SK-N-SH (cell line): ENCODE data around the gene ACACB. TPM values are rescaled to one million over a fixed set of nuclear protein-coding genes. Genes with fewer than 3 reads are reported as not detected.

Experiments
- CTCF ChIA-PET: fragments of 300-600, 350-600 bp; formaldehyde crosslinking; extraction: SDS; loops from one replicate; lab custom pipeline; 2021; lab: Yijun Ruan, JAX
- POLR2A ChIA-PET: fragments of 350-600 bp; sonication (Branson Sonifier 250); formaldehyde crosslinking; extraction: SDS; loops from one replicate; lab custom pipeline; 2020; ENCODE audit warnings: antibody characterized with exemption, inconsistent platforms; lab: Yijun Ruan, JAX
- DNase-seq: peaks from one replicate; pipeline ENCODE4 v3.0.0; 2012
- H2AFZ ChIP-seq: fragments of 200-600 bp; sonication (generic); 2 replicates; pipeline ENCODE4 v1.8.1; 2016; ENCODE audit warnings: antibody characterized with exemption, mild to moderate bottlenecking, low read depth
- H3F3A ChIP-seq: fragments of 200-600 bp; sonication (generic); replicated peaks from 2 replicates; pipeline ENCODE3; 2016; ENCODE audit warnings: antibody characterized with exemption, mild to moderate bottlenecking; ENCODE audit not compliant: insufficient read depth
- H3K27ac ChIP-seq, 2 experiments: fragments of 200-500 bp in 1 of 2; fragments of 200-600 bp in 1 of 2; sonication (Bioruptor generic) in 1 of 2; sonication (generic), shearing (Covaris generic) in 1 of 2; 2 replicates each; pipeline versions ENCODE4 v1.5.1 to v1.6.1; 2014 to 2016; ENCODE audit warnings: low read depth in 2 of 2, inconsistent platforms in 1 of 2, low read length in 1 of 2, mild to moderate bottlenecking in 1 of 2, mixed read lengths in 1 of 2
- H3K27me3 ChIP-seq: fragments of 200-600 bp; sonication (generic), shearing (Covaris generic); 2 replicates; pipeline ENCODE4 v1.6.1; 2016; ENCODE audit warnings: mixed run types; ENCODE audit not compliant: insufficient read depth
- H3K36me3 ChIP-seq, 2 experiments: fragments of 200-500 bp in 1 of 2; fragments of 200-600 bp in 1 of 2; sonication (Bioruptor generic) in 1 of 2; sonication (generic) in 1 of 2; replicated peaks in 1 of 2; 2 replicates each; pipeline versions ENCODE3 to v1.5.1; 2014 to 2016; ENCODE audit warnings: low read length in 1 of 2, mild to moderate bottlenecking in 1 of 2; ENCODE audit not compliant: insufficient read depth in 2 of 2, control insufficient read depth in 1 of 2
- H3K4me1 ChIP-seq, 2 experiments: fragments of 200-500 bp in 1 of 2; fragments of 200-600 bp in 1 of 2; sonication (Bioruptor generic) in 1 of 2; sonication (generic), shearing (Covaris generic) in 1 of 2; 2 replicates each; pipeline versions ENCODE4 v1.5.1 to v1.6.1; 2014 to 2016; ENCODE audit warnings: low read depth in 1 of 2, low read length in 1 of 2, mixed run types in 1 of 2; ENCODE audit not compliant: insufficient read depth in 2 of 2, control insufficient read depth in 1 of 2
- H3K4me2 ChIP-seq: fragments of 200-600 bp; sonication (generic), shearing (Covaris generic); 2 replicates; pipeline ENCODE4 v1.6.1; 2017; ENCODE audit warnings: mixed run types
- H3K4me3 ChIP-seq, 2 experiments: fragments of 200-500 bp in 1 of 2; fragments of 200-600 bp in 1 of 2; sonication (Bioruptor generic) in 1 of 2; sonication (generic), shearing (Covaris generic) in 1 of 2; 2 replicates each; pipeline versions ENCODE4 v1.5.1 to v1.8.1; 2014 to 2016; ENCODE audit warnings: low read depth in 2 of 2, inconsistent platforms in 1 of 2, low read length in 1 of 2, mild to moderate bottlenecking in 1 of 2, mixed read lengths in 1 of 2, moderate library complexity in 1 of 2
- H3K79me2 ChIP-seq: fragments of 200-600 bp; sonication (generic); 2 replicates; pipeline ENCODE4 v1.8.1; 2017; ENCODE audit warnings: mild to moderate bottlenecking; ENCODE audit not compliant: insufficient read depth
- H3K9ac ChIP-seq: fragments of 200-600 bp; sonication (generic); 2 replicates; pipeline ENCODE4 v1.6.1; 2017; ENCODE audit warnings: mixed run types
- H3K9me2 ChIP-seq: fragments of 200-600 bp; sonication (generic); 2 replicates; pipeline ENCODE4 v1.6.1; 2017; ENCODE audit warnings: mixed run types
- H3K9me3 ChIP-seq: fragments of 200-600 bp; sonication (generic); 2 replicates; pipeline ENCODE4 v1.6.1; 2017; ENCODE audit warnings: mixed run types, mild to moderate bottlenecking, moderate library complexity
- H4K20me1 ChIP-seq: fragments of 200-600 bp; sonication (generic); 2 replicates; pipeline ENCODE4 v1.6.1; 2017; ENCODE audit warnings: mild to moderate bottlenecking, mixed run types; ENCODE audit not compliant: insufficient read depth
- FOSL2 ChIP-seq: IDR thresholded peaks from 2 replicates; pipeline ENCODE4 v1.4.0; 2012; ENCODE audit warnings: low read depth, mild to moderate bottlenecking, moderate library complexity, borderline replicate concordance
- FOXM1 ChIP-seq: IDR thresholded peaks from 2 replicates; pipeline ENCODE4 v1.4.0; 2012; ENCODE audit warnings: low read depth, mild to moderate bottlenecking
- POLR2AphosphoS5 ChIP-seq: IDR thresholded peaks from 2 replicates; pipeline ENCODE4 v1.6.1; 2012; ENCODE audit warnings: low read depth, low read length
- RXRA ChIP-seq: IDR thresholded peaks from 2 replicates; pipeline ENCODE4 v1.4.0; 2012; ENCODE audit warnings: low read depth, mild to moderate bottlenecking, borderline replicate concordance
- TEAD4 ChIP-seq: IDR thresholded peaks from 2 replicates; pipeline ENCODE4 v1.4.0; 2012; ENCODE audit warnings: mild to moderate bottlenecking, borderline replicate concordance; ENCODE audit not compliant: insufficient read depth
- WGBS: methylation state at CpG from one replicate; pipeline ENCODE4 v1.1.6; 2017; ENCODE audit warnings: low lambda C conversion rate; 5-methylcytosine and 5-hydroxymethylcytosine counted together
- polyA plus RNA-seq, 3 experiments: library from polyadenylated mRNA; depleted of rRNA; stranded (reverse); fragments of >200 nt; gene quantifications; 2 replicates each; pipeline ENCODE4 v1.2.3, GENCODE V29; 2012
- TF ChIP-seq, protein P1 (sequence below): IDR thresholded peaks from 2 replicates; pipeline ENCODE4 v1.4.0; 2012; ENCODE audit warnings: low read depth, borderline replicate concordance
- TF ChIP-seq, protein P2 (sequence below): IDR thresholded peaks from 2 replicates; pipeline ENCODE4 v1.4.0; 2012; ENCODE audit warnings: low read depth, borderline replicate concordance
- TF ChIP-seq, protein P3 (sequence below): IDR thresholded peaks from 2 replicates; pipeline ENCODE4; 2012
- TF ChIP-seq, protein P4 (sequence below): IDR thresholded peaks from 2 replicates; pipeline ENCODE4 v1.4.0; 2012; ENCODE audit warnings: low read depth

The ACACB gene
- polyA plus RNA-seq, 1 of the 3 experiments (the other 2 are of a cell fraction), result 6.1 TPM

DNA sequence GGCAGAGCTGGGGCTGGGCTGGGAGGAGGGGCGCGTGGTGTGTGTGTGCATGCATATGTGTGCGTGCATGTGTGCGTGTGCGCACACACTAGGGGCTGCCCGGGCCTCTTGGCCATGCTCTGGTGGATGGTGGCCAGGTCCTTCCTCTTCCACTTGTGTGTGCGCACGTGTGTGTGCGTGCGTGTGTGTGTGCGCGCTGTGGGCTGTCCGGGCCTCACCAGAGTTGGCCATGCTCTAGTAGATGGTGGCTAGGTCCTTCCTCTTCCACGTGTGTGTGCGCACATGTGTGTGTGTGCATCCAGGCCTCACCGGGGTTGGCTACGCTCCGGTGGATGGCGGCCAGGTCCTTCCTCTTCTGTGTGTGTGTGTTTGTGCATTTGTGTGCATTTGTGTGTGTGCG, 168.0 kb downstream of the ACACB start:
- Histone ChIP-seq H3K79me2 (no peaks in the 10 kb centered on the region), H3K36me3 (no peaks in the 10 kb centered on the region), H3K4me2 (no peak overlapping the region), H4K20me1 (no peaks in the 10 kb centered on the region), H3K9me3 (no peaks in the 10 kb centered on the region), H3K4me1 (no peaks in the 10 kb centered on the region; a peak in 1 of 4 replicates), H3K27me3 (no peaks in the 10 kb centered on the region), H3K27ac (no peak overlapping the region), H3K4me3 (no peak overlapping the region), H3F3A (no peaks in the 10 kb centered on the region), H3K9me2 (no peaks in the 10 kb centered on the region), H2AFZ (no peak overlapping the region), H3K9ac (no peak overlapping the region)
- CTCF ChIA-PET, result interaction anchor here (0.8 kb wide), 1 partner anchor 110 kb away, joined by 3 read pairs; no protein-coding TSS in a partner anchor
- POLR2A ChIA-PET, result no interaction called here
- DNase-seq, result no peak
- 82% methylated on average over 19 of the region's 20 CpGs for WGBS
- TF ChIP-seq, protein P1, sequence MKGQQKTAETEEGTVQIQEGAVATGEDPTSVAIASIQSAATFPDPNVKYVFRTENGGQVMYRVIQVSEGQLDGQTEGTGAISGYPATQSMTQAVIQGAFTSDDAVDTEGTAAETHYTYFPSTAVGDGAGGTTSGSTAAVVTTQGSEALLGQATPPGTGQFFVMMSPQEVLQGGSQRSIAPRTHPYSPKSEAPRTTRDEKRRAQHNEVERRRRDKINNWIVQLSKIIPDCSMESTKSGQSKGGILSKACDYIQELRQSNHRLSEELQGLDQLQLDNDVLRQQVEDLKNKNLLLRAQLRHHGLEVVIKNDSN, result no peak
- TF ChIP-seq TEAD4, result no peak

DNA sequence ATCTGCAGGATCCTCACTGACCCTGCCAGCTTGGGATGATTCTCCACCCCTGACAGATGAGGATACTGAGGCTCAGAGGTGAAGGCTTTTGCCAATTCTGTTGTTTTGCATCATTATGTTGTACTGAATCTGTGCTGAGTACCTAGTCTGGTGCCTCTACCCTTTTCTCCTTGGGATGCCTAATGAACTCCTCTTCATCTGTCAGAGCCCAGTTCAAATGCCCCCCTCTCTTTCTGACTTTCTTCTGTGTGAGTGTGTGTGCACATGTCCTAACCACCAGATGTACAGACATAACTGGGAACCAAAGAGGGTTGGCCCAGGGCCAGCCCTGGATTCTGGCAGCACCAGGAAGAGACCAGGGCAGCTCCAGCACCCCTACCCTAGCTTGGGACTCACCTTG, 169.9 kb downstream of the ACACB start:
- H3K4me2 ChIP-seq, result no peak overlapping the region
- H3K79me2 ChIP-seq, result no peaks in the 10 kb centered on the region
- TF ChIP-seq FOSL2 (no peak), POLR2AphosphoS5 (no peak), FOXM1 (no peak), RXRA (no peak)
- TF ChIP-seq, protein P2, sequence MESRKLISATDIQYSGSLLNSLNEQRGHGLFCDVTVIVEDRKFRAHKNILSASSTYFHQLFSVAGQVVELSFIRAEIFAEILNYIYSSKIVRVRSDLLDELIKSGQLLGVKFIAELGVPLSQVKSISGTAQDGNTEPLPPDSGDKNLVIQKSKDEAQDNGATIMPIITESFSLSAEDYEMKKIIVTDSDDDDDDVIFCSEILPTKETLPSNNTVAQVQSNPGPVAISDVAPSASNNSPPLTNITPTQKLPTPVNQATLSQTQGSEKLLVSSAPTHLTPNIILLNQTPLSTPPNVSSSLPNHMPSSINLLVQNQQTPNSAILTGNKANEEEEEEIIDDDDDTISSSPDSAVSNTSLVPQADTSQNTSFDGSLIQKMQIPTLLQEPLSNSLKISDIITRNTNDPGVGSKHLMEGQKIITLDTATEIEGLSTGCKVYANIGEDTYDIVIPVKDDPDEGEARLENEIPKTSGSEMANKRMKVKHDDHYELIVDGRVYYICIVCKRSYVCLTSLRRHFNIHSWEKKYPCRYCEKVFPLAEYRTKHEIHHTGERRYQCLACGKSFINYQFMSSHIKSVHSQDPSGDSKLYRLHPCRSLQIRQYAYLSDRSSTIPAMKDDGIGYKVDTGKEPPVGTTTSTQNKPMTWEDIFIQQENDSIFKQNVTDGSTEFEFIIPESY, result no peak
- TF ChIP-seq, protein P3, sequence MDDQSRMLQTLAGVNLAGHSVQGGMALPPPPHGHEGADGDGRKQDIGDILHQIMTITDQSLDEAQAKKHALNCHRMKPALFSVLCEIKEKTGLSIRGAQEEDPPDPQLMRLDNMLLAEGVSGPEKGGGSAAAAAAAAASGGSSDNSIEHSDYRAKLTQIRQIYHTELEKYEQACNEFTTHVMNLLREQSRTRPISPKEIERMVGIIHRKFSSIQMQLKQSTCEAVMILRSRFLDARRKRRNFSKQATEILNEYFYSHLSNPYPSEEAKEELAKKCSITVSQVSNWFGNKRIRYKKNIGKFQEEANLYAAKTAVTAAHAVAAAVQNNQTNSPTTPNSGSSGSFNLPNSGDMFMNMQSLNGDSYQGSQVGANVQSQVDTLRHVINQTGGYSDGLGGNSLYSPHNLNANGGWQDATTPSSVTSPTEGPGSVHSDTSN, result no peak
- TF ChIP-seq, protein P4, sequence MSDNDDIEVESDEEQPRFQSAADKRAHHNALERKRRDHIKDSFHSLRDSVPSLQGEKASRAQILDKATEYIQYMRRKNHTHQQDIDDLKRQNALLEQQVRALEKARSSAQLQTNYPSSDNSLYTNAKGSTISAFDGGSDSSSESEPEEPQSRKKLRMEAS, result no peak
- ChIA-PET CTCF (interaction anchor here (0.8 to 1.0 kb wide), 2 partner anchors 22 to 39 kb away, joined by 3 read pairs; no protein-coding TSS in a partner anchor), POLR2A (no interaction called here)
- peaks cover 0 to 8% of the 10 kb centered on the region in 2 experiments; a peak in 1 of 4 replicates for H3K4me1 ChIP-seq
- no peaks in the 10 kb centered on the region for H3K9me3 ChIP-seq
- DNase-seq, result no peak
- H3K36me3 ChIP-seq, result no peaks in the 10 kb centered on the region
- H2AFZ ChIP-seq, result no peak overlapping the region
- H3K9ac ChIP-seq, result no peak overlapping the region
- H3K27ac ChIP-seq, result no peak overlapping the region
- H3F3A ChIP-seq, result no peaks in the 10 kb centered on the region
- no peaks in the 10 kb centered on the region for H3K9me2 ChIP-seq
- no peaks in the 10 kb centered on the region for H3K27me3 ChIP-seq
- H3K4me3 ChIP-seq, result no peak overlapping the region
- H4K20me1 ChIP-seq, result no peaks in the 10 kb centered on the region
